HG02852 (cell line): Measurements from ENCODE around the gene LRRC27.
A peak's percentile ranks its signal among the peaks of the same experiment; 100 is the strongest.
"Not testable (repeated sequence)": the region's sequence is repeated elsewhere in the genome, so short reads cannot be mapped to it uniquely, and the experiment has no call there.

Source experiments
- ATAC-seq: cut with Tn5 transposase; IDR thresholded peaks from one replicate; pipeline ENCODE4 v1.9.1; 2021; ENCODE audit warnings: mild to moderate bottlenecking, moderate library complexity; ENCODE audit not compliant: unreplicated experiment

Gene LRRC27

DNA sequence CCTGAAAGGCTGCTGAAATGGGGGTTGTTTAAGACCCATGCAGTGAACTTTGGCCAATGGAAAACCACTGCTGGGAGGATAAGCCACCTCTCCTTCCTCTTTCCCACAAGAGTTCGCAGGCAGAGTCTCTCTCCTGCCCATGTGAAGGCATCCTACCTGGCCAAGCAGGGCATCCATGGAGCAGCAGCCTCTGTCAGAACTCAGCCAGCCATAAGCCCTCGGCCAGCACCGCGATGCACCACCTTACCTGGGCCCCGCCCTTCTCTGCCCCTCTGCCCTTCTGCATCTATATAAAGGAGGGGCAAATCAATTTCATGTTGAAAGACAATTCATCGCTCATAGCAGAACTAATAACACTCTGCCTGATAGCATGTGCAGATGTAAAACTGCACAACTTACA is 18.1 kb upstream of the LRRC27 start:
- no peak for ATAC-seq

DNA sequence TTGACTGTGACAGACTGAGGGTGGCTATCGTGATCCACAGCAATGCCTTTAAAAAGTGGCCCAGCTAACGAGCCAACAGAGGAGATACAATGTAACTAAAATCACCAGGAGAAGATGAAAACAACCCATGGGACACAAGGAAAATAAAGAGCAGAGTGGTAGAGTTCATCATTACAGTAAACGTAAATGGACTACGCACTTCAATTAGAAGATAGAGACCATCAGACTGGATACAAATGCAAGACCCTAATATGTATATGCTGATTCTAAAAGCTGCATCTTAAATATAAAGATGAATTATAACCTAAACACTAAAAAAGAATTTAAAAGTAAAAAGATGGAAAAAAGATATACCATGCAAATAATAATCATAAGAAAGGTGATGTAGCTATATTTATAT is 17.7 kb upstream of the LRRC27 start:
- ATAC-seq: no peak

DNA sequence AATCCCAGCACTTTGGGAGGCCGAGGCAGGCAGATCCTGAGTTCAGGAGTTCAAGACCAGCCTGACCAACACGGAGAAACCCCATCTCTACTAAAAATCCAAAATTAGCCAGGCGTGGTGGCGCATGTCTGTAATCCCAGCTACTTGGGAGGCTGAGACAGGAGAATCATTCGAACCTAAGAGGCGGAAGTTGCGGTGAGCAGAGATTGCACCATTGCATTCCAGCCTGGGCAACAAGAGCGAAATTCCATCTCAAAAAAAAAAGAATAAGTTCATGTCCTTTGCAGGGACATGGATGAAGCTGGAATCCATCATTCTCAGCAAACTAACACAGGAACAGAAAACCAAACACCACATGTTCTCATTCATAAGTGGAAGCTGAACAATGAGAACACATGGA is 17.1 kb upstream of the LRRC27 start:
- not testable (repeated sequence) for ATAC-seq

DNA sequence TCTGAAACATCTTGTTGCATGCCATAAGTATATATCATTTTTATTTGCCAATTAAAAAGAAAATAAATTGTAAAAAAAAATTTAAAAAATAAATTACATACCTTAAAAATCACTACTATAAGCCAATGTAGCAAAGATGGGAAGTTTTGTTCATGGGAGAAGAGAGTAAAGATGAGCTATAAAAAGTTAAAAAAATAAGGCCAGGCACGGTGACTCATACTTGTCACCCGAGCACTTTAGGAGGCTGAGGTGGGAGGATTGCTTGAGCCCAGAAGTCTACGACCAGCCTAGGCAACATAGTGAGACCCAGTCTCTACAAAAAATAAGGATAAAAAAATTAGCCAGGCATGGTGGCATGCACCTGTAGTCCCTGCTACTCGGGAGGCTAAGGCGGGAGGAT is 15.9 kb upstream of the LRRC27 start:
- no peak for ATAC-seq

DNA sequence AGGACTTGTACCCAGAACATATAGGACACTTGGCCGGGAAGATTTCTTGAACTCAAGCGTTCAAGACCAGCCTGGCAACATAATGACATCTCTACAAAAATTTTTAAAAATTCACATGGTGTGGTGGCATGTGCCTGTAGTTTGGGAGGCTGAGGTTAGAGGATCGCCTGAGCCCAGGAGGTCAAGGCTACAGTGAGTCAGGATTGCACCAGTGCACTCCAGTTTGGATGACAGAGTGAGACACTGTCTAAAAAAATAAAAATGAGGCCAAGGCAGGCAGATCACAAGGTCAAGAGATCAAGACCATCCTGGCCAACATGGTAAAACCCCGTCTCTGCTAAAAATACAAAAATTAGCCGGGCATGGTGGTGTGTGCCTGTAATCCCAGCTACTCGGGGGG is 14.5 kb upstream of the LRRC27 start:
- not testable (repeated sequence) for ATAC-seq

DNA sequence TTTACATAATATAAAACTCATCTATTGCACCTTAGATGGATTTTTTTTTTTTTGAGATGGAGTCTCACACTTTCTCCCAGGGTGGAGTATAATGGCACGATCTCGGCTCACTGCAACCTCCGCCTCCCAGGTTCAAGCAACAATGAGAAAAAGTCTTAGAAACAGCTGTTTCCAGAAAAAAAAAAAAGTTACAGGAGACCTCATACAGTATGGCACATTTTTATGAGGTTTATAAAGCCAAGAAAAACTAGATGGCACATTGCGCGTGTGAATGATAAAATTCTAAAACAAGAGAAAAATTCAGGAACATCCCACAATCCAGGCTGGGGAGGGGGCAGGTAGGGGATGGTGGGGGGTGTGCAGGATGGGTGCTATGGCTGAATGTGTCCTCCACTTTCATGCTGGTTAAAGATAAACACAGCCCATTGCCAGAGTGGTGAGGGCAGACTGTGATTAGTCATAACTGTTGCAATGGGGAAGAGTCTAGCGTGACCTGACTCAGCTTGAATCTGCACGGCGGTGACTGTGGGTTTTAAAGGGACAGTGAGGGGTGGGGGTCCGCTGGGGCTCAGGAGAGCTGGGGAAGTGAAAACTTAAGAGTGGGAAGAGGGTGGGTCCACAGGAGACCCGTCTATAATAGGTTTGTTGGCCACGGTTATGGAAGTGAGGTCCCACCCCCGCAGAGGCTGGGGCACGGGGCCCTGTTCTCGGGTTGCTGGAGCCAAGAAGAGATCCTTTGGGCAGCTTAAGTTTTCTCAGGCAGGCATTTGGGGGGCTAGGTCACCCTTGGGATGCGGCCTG is 11.9 kb upstream of the LRRC27 start:
- ATAC-seq: peak; percentile 97

DNA sequence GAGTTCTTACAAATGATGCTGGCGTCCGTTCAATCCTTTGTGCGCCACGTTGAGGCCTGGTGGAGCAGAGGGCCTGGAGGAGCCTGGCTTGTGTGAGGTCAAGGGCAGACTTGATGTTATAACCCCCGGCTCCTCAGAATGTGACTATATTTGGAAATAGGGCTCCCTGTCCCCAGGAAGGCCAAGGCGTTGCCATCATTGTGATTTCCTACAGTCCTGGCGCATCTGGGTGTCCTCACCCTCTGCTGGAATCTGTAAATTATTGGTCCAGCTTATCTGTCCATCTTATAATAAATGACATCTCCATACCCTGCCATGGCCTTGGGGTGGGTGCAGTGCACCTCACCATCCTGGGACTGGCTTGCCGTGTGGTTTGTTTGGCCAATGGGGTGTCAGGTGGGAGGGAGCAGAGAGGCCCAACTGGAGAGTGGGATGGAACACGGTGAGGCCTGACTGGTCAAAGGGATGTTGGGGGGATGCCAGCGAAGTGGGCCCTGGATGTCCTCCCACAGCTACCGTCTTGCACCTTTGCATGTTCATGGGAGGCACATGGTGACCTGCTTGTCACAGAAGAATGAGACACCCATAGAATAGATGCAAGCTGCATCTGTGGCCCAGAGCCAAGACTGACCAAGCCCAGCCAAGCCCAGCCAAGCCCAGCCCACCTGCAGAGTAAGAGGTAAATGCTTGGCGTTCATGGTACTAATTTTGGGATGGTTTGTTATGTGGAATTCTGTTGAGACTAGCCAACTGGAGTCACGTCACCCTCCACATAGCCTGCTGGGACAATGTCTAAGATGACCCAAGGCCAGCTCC is 11.1 kb upstream of the LRRC27 start:
- ATAC-seq: peak; percentile 3

DNA sequence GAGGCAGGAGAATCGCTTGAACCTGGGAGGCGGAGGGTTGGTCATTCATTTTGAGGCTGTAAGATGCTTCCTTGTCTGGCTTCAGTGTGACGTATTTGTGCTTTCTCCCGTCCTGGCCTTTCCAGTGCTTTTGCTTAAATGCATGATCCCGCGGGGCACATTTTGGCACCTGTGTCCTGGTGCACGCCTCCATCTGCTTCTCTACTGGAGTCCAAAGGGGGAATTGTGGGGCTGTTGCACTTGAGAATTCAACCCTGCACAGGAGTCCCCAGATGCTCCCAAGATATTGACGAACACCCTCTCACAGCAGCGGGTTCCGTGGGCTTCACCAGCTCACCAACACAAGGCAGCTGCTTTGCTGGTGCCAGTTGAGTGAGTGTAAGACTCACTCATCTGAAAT is 10.3 kb upstream of the LRRC27 start:
- no peak for ATAC-seq

DNA sequence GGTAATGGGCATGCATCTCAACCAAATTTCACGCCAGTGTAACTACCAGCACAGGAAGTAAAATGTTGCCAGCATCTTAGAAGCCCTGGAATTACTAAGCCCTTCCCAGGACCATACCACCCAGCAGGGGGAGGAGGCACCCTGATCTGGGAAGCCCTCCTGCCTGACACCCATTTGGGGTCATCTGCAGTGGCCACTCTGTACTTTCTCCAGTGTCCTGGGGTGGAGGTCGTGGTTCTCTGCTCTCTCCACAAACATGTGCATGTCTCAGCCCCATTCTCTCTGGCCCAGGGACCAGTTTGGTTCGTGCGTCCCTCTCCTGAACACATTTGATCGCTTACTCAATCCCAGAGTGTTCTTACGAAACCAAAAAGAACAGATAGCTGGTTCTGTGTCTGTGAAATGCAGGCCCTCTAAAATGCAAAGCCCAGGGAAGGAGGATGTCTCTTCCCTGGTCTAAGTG is 9.4 kb upstream of the LRRC27 start:
- no peak for ATAC-seq

DNA sequence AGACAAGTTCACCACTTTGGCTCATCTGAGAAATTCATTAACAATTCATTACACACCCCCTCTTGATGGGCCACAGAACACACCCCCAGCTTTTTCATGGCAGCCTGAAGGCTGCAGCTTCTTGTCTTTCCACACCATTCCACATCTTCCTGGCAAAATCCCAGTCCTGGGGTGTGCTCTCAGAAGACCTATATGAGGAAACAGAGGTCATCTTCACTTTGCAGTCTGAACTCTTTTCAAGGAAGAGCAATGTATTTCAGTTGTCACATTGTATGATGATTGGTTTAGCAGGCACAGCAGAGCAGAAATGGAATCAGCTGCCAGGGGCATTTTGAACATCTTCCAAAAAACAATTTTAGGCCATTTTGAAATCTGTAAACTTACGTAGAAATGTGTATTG is 7.8 kb upstream of the LRRC27 start:
- no peak for ATAC-seq

DNA sequence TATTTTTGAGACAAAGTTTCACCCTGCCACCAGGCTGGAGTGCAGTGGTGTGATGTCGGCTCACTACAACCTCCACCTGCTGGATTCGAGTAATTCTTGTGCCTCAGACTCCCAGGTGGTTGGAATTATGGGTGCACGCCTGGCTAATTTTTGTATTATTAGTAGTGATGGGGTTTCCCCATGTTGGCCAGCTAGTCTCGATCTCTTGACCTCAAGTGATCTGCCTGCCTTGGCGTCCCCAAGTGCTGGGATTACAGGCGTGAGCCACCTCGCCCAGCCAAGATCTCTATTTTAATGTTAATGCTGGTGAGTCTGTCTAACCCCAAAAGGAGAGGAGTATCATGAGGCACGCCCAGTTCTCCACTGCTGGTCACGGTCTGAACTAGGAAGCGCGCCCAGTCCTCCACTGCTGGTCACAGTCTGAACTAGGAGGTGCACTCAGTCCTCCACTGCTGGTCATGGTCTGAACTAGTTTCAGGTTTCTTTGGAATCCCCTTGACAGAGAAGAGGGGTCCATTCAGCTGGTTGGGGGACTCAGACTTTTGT is 5.6 kb upstream of the LRRC27 start:
- no peak for ATAC-seq

DNA sequence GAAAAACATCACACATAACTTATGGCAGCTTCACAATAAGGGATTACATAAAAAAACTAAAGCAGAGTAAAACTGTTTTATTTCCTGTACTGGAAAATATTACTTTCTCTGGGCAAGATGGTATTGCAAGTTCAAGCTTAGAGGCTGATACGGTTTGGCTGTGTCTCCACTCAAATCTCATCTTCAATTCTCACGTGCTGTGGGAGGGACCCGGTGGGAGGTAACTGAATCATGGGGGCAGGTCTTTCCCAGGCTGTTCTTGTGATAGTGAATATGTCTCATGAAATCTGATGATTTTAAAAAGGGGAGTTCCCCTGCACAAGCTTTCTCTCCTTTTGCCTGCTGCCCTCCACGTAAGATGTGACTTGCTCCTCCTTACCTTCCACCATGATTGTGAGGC is 5.1 kb upstream of the LRRC27 start:
- no peak for ATAC-seq

DNA sequence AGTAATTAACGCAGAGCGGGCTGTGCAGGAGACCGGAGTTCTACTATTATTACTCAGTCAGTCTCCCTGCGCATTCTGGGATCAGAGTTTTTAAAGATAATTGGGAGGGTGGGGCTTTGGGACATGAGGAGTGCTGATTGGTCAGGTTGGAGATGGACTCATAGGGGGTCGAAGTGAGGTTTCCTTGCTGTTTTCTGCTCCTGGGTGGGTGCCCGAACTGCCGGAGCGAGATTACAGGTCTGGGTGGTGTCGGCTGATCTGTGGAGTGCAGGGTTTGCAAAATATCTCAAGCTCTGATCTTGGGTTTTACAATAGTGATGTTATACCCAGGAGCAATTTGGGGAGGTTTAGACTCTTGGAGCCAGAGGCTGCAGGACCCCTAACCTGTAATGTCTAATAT is 3.9 kb upstream of the LRRC27 start:
- ATAC-seq: no peak

DNA sequence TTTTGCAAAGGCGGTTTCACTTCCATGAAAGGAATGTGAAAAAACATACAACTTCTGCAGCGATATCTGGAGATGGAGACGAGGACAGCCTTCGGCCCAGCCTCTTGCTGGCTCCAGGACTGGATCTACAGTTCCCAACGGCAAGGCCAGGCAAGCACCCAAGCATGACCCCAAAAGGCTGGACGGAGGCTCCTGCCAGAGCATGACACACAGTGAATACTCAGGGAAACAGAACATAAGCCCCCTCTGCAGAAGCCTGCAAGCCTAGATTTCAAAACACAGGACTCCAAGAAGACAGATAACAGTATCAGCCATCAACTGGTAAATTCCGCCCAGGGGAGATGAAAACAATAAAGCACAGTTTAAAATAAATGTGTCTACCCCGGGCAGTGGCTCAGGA is 3.3 kb upstream of the LRRC27 start:
- no peak for ATAC-seq

DNA sequence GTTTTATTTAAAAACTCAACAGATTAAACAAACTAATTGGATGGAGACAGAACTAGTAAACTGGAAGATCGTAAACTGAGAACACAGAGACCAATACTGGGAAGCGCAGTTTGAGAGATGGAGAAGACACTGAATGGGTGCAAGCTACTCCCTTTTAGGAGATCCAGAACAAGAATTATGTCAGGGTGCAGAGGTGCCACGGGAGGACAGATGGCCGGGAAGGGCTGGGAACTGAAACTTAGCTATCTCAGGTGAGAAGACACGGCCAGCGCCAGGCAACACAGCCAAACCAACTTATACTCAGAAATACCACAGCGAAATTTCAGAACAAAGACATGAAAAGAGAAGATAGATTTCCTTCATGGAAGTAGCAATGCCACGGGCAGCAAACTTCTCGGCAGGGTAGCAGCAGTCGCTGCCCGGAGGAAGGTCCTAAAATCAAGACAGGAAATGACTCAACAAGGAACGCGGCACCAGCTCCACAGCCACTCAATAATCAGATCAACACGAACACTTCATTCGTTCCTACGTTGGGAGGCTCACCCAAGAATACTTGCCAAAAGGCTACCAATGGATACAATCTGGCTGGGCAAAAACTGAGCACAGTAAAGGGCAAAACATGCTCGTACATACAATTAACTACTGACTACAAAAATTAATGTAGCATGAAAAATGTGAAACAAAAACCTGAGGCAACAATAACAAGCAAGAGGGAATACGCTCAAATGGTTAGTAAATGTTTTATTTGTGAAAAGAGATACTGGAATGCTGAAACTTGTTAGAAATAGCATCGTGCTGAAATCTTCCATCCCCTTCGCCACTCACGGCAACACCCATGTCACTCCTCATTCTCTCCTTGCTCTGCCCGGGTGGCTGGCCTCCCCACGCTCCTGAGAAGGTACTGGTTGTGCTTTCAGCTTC is 2.2 kb upstream of the LRRC27 start:
- no peak for ATAC-seq

DNA sequence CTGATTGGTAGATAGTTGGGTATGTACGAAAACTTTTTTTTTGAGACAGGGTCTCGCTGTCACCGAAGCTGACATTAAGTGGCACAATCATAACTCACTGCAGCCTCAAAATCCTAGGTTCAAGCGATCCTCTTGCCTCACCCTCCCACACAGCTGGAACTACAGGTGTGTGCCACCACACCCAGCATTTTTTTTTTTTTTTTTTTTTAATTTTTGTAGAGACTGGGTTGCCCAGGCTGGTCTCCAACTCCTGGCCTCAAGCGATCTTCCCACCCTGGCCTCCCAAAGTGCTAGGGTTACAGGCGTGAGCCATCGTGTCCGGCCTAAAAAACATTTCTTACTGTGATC is 1.5 kb upstream of the LRRC27 start:
- ATAC-seq: no peak

DNA sequence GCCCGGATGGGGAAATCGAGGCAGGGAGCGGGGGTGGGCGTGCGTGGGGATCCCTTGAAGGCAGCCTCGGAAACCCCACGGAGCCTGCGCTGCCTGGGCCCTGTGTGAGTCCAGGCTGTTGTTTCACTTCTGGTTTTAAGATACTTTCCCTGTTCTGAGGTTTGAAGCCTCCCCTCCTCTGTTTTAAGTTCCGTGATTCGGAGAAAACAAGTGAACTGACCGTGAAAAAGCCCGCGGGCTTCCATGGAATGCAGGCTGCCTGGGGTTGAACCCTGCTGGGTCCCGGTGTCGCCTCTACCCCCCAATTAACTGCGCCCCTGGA is 401 bp downstream of the LRRC27 start:
- ATAC-seq: peak; percentile 58

DNA sequence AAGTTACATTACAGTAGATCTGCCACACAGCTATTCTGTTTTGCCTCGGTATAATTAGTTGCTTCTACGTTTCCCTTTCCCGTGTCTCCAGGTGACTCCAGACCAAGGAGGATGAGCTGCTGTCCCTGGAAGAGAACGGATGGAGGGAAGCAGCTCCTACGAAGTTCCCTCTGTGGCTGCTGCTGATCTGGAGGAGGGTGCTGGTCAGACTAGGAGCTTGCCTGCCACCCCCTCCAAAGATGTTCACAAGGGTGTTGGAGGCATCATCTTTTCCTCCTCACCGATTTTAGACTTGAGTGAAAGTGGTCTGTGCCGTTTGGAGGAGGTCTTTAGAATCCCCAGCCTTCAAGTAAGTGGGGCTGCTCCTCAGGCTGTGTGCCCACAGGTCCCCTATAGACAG is 1.4 kb downstream of the LRRC27 start:
- ATAC-seq: no peak

DNA sequence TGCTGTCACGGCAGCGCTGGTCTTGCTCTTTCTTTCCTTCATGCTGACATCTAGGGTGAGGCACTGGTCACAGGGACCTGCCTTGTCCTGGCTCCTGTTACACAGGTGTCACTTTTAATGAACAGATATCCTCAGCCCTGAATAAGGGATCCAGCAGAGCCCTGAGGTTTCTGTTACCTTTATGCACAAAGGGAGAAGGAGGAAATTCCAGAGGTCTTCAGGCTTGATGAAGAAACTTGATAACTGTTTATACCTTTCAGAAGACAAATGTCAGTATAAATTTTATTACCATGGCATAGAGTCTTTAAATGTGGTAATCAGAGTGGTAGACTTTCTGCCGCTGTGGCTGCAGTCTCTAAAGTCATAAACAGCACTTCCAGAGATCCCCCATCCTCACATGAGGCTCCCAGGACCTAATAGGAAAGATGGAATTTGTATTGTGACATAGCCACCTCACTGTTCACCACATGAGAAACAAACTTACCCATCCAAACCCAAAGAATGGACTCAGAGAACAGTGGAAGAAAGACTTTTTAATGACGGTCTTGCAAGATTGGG is 2.7 kb downstream of the LRRC27 start:
- no peak for ATAC-seq

DNA sequence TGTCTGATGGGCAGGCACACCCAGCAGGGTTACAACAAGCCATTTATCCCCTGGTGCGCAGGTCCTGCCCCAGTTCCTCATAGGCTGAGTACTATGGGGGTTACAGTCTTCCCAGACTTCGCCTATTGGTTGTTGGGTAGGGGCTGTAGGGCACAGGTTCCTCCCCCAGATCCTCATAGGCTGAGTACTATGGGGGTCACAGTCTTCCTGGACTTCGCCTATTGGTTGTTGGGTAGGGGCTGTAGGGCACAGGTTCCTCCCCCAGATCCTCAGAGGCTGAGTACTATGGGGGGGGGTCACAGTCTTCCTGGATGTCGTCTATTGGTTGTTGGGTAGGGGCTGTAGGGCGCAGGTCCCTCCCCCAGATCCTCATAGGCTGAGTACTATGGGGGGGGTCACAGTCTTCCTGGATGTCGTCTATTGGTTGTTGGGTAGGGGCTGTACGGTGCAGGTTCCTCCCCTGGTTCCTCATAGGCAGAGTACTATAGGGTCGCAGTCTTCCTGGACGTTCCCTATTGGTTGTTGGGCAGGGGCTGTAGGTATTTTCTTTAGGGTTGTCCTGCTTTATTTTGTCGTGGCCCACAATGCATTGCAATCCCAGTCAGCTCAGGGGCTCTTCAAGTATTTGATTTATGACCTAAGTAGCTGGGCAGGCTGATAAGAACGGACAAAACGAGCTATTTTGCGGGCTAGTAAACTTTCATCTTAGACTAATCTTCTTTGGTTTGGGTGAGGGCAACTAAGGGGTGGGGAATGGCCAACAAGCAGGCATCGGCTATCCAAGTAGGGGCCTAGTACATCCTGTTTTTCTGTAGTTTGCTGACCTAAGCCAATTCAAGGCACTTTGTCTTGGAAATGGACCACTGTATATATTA is 3.4 kb downstream of the LRRC27 start:
- no peak for ATAC-seq
